CD4-positive, alpha-beta T cell treated with Interleukin-4 for 1 hour (primary cell): ENCODE data around the gene PSME3.
"Not testable (repeated sequence)": the region's sequence is repeated elsewhere in the genome, so short reads cannot be mapped to it uniquely, and the experiment has no call there.

Source experiments
- DNase-seq, 2 donors: peaks; one replicate each; pipeline ENCODE4 v3.0.0-alpha.2; 2020 to 2022

The PSME3 gene

DNA sequence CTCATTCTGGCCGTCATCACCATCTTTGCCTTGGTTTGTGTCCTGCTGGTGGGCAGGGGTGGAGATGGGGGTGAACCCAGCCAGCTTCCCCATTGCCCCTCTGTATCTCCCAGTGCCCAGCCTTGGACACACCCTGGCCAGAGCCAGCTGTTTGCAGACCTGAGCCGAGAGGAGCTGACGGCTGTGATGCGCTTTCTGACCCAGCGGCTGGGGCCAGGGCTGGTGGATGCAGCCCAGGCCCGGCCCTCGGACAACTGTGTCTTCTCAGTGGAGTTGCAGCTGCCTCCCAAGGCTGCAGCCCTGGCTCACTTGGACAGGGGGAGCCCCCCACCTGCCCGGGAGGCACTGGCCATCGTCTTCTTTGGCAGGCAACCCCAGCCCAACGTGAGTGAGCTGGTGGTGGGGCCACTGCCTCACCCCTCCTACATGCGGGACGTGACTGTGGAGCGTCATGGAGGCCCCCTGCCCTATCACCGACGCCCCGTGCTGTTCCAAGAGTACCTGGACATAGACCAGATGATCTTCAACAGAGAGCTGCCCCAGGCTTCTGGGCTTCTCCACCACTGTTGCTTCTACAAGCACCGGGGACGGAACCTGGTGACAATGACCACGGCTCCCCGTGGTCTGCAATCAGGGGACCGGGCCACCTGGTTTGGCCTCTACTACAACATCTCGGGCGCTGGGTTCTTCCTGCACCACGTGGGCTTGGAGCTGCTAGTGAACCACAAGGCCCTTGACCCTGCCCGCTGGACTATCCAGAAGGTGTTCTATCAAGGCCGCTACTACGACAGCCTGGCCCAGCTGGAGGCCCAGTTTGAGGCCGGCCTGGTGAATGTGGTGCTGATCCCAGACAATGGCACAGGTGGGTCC is 18.4 kb downstream of the PSME3 start:
- DNase-seq: not testable (repeated sequence)

DNA sequence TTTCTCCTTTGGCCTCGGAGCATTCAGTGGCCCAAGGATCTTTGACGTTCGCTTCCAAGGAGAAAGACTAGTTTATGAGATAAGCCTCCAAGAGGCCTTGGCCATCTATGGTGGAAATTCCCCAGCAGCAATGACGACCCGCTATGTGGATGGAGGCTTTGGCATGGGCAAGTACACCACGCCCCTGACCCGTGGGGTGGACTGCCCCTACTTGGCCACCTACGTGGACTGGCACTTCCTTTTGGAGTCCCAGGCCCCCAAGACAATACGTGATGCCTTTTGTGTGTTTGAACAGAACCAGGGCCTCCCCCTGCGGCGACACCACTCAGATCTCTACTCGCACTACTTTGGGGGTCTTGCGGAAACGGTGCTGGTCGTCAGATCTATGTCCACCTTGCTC is 19.2 kb downstream of the PSME3 start:
- no peak for DNase-seq

DNA sequence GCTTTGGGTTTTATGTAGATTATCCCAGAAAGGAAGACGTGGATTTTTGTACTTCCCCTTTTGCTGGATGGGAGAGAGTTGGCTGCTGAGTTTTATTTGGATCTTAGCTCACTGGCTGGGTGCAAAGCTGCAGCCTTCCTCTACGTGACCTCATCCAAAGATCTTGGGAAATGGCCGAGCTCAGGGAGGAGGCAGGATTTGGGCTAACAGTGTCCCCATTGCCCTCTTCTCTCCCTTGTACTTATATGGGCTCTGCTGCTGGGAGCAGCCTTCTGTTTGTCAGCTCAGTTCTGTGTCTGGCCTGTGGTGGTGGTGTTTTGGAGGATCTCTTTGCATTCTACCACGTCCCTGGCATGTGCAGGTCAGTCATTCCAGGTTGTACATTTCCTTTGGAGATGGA is 19.8 kb downstream of the PSME3 start:
- no peak for DNase-seq

DNA sequence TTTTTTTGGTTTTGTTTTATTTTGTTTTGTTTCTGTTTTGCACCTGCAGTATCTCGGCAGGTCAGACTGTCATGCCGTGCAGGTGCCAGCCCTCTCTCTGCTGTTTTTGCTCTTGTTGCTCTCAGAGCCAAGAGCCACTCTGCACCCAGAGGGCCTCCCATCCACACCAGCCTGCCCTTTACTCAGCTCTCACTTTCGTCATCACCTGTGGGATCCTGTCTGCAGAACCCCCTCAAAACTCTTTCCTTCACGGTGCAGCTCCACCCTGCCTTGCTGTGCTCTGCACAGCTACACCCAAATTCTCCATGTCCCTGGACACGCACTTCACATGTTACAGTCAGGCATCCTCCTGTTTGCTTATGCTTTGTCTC is 20.4 kb downstream of the PSME3 start:
- no peak for DNase-seq

DNA sequence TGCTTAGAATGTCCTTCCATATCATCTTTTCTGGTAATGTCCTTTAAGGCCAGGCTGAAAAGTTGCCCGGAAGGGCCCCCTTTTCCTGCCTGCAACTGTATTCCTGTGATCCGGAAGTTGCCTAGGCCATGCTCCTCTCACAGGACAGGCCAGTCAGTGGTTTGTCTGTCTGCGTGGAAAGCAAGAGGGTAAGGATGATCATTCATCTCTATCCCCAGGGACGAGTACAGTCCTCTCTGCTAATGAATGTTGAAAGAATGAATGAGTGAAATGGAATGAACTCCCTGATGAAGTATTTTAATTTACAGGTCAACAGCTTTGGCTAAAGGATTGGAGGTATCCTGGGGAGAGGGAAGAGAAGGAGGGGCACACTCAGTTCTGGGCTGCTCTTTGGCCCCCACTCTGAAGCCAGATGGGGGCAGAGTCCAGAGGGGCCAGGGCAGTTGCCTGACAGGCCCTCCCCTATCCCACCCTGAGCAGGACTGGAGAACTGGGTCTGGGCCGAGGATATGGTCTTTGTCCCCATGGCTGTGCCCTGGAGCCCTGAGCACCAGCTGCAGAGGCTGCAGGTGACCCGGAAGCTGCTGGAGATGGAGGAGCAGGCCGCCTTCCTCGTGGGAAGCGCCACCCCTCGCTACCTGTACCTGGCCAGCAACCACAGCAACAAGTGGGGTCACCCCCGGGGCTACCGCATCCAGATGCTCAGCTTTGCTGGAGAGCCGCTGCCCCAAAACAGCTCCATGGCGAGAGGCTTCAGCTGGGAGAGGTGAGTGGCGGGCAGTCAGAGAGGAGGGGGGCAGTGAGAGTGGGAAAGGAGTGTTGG is 21.0 kb downstream of the PSME3 start:
- DNase-seq: no peak

DNA sequence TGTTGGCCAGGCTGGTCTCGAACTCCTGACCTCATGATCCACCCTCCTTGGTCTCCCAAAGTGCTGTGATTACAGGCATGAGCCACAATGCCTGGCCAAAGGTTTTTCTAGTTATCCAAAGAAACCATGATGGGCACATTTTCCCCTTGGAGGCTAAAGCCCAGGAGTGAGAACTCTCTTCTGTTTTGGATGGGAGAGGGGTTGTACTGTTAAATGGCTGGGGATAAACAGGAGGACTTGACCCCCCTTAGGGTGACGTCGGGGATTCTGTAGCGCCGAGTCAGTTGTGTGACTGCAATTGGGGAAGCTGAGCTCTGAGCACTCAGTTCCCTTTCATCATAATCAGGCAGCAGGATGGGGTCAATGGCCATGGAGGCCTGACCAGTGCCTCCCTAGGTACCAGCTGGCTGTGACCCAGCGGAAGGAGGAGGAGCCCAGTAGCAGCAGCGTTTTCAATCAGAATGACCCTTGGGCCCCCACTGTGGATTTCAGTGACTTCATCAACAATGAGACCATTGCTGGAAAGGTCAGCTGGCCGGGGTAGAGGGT is 21.9 kb downstream of the PSME3 start:
- peak in 1 of 2 donors; percentile 19 for DNase-seq

DNA sequence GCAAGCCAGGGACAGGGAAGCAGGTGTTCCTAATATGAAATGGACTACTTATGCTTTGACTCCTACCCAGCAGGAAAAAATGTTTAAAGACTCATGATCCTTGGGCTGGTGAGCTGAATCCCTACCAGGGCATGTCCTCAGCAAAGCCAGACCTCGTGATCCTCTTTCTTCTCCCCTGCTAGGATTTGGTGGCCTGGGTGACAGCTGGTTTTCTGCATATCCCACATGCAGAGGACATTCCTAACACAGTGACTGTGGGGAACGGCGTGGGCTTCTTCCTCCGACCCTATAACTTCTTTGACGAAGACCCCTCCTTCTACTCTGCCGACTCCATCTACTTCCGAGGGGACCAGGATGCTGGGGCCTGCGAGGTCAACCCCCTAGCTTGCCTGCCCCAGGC is 22.9 kb downstream of the PSME3 start:
- not testable (repeated sequence) for DNase-seq

DNA sequence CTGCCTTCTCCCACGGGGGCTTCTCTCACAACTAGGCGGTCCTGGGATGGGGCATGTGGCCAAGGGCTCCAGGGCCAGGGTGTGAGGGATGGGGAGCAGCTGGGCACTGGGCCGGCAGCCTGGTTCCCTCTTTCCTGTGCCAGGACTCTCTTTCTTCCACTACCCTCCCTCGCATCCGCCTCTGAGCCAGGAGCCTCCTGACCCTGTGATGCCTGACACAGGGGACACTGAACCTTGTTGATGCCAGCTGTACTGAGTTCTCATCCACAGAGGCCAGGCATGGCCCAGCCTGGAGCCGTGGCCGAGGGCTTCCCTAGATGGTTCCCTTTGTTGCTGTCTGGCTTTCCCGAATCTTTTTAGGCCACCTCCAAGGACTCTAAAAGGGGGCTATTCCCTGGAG is 23.3 kb downstream of the PSME3 start:
- not testable (repeated sequence) for DNase-seq

DNA sequence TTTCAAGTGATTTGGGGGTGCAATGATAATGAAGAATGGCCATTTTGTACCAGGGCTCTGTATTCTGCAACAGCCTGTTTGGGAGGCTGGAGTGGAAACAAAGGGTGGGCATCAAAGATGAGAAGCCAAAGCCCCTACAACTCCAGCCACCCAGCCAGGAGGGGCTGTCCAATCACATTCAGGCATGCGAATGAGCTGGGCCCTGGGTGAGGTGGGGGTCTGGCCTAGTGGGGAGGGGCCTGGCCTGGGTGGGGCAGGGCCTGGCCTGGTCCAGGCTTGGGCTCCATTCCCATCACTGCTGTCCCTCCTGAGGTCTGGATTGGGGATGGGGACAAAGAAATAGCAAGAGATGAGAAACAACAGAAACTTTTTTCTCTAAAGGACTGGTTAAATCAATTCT is 24.2 kb downstream of the PSME3 start:
- DNase-seq: no peak

DNA sequence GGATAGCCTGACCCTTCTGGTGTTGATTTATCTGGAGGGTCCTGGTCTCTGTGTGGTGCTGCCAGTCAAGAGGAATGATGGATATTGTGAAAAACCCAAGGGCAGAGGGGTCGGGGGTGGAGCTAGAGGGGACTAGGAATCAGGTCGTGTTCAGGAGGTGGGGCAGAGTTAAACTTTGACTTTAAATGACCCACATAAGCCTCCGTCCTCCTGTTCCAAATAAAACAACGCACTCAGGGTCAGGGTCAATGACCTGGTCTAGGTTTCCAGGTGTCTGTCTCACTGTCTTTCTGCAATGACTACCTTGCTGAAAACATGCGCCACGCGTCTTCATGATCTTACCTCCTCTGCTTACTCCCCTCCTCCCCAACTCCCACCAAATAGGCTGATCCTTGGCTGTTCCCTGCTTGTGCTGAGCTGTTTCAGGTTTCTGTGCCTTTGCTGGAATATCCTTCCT is 32.5 kb downstream of the PSME3 start:
- DNase-seq: no peak

DNA sequence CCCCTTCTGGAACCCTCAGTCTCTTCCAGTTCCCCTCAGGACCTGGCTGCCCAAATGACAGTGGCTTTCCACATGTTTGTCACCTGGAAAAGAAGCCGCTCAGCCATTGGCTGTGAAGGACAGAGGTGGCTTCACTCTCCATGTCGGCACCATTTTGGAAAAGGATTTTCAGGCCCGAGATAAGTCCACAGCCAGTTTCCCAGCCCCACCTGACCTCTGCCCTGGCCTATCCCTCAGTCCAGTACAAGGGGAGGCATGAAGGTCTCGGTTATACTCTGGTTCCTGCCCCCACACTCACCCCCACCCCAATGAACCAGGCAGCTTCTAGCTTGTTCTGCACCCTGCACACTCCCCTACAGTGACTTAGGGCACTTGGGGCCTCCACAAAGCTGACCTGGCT is 33.0 kb downstream of the PSME3 start:
- DNase-seq: no peak

DNA sequence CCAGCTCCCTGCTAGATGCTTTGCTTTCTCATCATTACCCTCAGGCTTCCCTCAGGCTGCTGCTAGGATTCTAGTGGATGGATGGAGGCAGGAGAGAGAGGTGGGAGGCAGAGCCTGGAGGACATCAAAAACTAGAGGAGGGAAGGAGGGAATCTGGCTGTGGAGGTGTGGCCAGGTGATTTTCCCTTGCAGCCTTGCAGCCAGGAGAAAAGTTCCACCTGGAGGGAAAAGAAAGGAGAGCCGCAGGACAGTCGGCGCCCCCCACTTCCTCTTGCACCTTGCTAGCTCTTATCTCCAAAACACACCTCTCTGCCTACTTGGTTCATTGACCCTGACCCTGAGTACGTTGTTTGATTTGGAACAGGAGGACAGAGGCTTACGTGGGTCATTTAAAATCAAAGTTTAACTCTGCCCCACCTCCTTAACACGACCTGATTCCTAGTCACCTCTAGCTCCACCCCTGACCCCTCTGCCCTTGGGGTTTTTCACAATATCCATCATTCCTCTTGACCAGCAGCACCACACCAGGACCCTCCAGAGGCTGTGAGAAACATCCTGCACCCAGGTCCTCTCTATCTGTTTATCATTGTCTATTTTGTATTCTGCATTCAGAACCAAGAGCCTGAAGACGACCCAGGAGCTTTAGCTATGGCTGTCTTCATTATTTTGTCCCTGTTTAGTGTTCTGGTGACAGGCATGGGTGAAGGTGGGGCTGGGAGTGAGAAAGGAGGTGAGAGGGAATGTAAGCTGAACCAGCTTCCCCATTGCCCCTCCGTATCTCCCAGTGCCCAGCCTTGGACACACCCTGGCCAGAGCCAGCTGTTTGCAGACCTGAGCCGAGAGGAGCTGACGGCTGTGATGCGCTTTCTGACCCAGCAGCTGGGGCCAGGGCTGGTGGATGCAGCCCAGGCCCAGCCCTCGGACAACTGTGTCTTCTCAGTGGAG is 33.7 kb downstream of the PSME3 start:
- DNase-seq: no peak

DNA sequence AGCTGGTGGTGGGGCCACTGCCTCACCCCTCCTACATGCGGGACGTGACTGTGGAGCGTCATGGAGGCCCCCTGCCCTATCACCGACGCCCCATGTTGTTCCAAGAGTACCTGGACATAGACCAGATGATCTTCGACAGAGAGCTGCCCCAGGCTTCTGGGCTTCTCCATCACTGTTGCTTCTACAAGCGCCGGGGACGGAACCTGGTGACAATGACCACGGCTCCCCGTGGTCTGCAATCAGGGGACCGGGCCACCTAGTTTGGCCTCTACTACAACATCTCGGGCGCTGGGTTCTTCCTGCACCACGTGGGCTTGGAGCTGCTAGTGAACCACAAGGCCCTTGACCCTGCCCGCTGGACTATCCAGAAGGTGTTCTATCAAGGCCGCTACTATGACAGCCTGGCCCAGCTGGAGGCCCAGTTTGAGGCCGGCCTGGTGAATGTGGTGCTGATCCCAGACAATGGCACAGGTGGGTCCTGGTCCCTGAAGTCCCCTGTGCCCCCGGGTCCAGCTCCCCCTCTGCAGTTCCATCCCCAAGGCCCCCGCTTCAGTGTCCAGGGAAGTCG is 34.6 kb downstream of the PSME3 start:
- DNase-seq: not testable (repeated sequence)

DNA sequence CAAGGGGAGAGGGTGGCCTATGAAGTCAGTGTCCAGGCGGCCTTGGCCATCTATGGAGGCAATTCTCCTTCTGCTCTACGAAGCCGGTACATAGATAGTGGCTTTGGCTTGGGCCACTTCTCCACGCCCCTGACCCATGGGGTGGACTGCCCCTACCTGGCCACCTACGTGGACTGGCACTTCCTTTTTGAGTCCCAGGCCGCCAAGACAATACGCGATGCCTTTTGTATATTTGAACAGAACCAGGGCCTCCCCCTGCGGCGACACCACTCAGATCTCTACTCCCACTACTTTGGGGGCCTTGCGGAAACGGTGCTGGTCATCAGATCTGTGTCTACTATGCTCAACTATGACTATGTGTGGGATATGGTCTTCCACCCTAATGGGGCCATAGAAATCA is 35.1 kb downstream of the PSME3 start:
- no peak for DNase-seq

DNA sequence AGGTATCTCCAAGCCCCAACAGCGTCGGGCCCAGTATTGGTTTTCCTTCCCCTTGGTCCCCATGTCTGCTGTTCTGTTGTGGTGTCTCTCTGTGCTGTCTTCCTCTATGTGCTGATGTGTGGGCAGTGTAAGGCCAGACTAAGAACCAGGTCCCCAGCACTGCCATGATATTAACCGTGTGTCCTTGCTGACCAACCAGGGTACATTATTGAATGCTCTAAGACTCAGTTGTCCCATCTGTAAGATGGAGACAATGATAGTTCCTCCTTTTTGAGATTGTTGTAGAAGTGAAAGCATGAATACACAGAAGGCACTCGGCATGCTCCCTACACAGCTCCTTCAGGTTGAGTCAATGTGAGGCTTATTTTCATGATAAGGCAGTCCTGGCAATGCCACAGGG is 38.5 kb downstream of the PSME3 start:
- DNase-seq: no peak

DNA sequence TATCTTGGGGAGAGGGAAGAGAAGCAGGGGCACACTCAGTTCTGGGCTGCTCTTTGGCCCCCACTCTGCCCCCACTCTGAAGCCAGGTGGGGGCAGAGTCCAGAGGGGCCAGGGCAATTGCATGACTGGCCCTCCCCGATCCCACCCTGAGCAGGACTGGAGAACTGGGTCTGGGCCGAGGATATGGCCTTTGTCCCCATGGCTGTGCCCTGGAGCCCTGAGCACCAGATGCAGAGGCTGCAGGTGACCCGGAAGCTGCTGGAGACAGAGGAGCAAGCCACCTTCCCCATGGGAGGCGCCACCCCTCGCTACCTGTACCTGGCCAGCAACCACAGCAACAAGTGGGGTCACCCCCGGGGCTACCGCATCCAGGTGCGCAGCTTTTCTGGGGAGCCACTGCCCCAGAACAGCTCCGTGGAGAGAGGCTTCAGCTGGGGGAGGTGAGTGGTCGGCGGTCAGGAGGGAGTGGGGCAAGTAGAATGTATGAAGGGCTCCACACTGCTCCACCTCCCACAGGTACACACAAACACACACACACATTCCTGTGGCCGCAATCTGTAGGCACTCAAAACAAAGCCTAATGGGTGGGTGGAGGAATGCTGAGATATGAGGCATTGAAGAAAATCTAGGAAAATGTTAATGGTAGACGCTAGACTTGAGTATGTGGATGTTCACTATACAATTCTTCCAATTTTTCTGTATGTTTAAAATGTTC is 39.2 kb downstream of the PSME3 start:
- DNase-seq: no peak

DNA sequence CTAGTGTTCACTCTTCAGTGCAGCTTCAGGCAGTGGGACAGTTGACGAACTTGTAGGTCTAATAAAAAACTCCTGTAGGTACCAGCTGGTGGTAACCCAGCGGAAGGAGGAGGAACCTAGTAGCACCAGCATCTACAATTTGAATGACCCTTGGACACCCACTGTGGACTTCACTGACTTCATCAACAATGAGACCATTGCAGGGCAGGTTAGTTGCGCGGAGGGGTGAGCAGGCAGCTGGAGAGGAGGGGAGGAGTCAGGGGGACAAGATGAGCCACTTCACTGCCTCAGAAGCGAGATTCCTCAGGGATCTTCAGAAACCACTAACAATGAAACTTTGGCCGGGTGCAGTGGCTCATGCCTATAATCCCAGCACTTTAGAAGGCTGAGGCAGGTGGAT is 40.1 kb downstream of the PSME3 start:
- DNase-seq: no peak

DNA sequence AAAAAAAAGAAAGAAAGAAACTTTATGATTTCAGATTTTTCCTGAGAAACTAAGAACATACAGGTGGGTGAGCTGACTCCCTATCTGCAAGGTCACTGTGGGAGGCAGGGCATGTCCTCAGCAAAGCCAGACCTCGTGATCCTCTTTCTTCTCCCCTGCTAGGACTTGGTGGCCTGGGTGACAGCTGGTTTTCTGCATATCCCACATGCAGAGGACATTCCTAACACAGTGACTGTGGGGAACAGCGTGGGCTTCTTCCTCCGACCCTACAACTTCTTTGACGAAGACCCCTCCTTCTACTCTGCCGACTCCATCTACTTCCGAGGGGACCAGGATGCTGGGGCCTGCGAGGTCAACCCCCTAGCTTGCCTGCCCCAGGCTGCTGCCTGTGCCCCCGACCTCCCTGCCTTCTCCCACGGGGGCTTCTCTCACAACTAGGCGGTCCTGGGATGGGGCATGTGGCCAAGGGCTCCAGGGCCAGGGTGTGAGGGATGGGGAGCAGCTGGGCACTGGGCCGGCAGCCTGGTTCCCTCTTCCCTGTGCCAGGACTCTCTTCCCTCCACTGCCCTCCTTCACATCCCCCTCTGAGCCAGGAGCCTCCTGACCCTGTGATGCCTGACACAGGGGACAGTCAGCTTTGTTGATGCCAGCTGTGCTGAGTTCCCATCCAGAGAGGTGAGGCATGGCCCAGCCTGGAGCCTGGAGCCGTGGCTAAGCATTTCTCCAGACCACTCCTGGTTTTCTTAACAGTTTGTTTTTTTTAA is 40.9 kb downstream of the PSME3 start:
- DNase-seq: not testable (repeated sequence)

DNA sequence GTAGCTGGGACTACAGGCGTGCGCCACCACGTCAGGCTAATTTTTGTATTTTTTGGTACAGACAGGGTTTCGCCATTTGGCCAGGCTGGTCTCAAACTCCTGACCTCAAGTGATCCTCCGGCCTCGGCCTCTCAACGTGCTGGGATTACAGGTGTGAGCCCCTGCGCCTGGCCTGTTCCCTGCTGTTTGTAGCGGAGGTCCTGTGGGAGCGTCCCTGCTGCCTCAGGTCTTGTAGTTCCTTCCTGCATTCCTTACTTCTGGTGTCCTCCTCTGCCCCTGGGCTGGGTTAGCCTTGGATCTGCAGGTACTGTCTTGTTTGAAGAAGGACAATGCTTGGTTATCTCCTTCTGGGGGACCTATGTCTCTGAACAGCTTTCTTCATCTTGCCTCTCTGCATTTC is 43.8 kb downstream of the PSME3 start:
- no peak for DNase-seq

DNA sequence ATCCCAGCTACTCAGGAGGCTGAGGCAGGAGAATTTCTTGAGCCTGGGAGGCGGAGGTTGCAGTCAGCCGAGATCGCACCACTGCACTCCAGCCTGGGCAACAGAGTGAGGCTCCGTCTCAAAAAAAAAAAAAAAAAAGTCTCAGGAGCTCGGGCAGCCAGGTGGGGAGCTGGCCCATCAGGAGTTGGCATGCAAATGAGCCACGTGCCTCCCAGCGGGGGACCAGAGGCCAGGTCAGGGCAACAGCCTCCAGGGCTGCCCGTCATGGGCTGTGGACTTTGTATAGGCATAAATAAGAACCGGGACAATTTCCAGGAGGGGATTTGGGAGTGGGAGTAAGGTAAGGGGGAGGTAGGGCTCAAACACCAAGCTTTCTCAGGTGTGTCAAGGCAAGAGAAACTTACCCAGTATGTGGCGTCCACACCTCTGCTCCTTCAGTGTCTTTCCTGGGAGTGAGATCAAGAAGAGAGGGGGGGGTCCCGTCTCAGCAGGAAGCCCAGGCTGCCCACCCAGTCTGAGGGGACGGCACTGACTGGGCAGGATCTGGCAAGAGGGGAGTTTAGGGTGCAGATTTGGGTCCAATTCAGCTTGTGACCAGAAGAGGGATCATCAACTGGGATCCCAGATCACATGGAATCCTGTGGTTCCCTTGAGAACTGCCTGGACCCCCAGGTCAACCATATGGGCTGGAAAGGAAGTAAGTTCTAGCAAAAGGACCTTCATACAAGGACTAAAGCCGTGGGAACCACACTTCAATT is 45.1 kb downstream of the PSME3 start:
- no peak for DNase-seq
